HepG2 (cell line): ENCODE results near the gene CRLF1. TPM values are rescaled to one million over a fixed set of nuclear protein-coding genes. Genes with fewer than 3 reads are reported as not detected.

Source experiments
- ATAC-seq: fragments of 200-7000 bp; cut with Tn5 transposase; 3 replicates; pipeline ENCODE4 v1.9.1; 2020; ENCODE audit warnings: mild to moderate bottlenecking, moderate library complexity
- BruUV-seq: library from RNA; stranded (reverse); fragments of 400-500 nt; replicated peaks from 2 replicates; lab custom pipeline; 2021; lab: Mats Ljungman, UMichigan
- CTCF ChIA-PET: fragments of 300-600 bp; formaldehyde crosslinking; extraction: SDS; loops from one replicate; lab custom pipeline; 2021; ENCODE audit warnings: low total read pairs, inconsistent platforms, low intra/inter-chr PET ratio; lab: Yijun Ruan, JAX
- POLR2A ChIA-PET: fragments of 350-600 bp; sonication (Branson Sonifier 250); formaldehyde crosslinking; loops from one replicate; lab custom pipeline; 2020; ENCODE audit warnings: antibody characterized with exemption, inconsistent platforms; lab: Yijun Ruan, JAX
- DNase-seq: peaks from one replicate; pipeline ENCODE4 v3.0.0-alpha.2; 2015; ENCODE audit warnings: low spot score
- FAIRE-seq: peaks from 3 replicates; lab custom pipeline; 2011; peaks lifted over from hg19 to GRCh38; lab: Jason Lieb, UNC
- H2AFZ ChIP-seq: one replicate; pipeline ENCODE4 v1.6.1; 2011; ENCODE audit warnings: low read length, inconsistent platforms
- H3K27ac ChIP-seq: fragments of 300-600 bp; 3 replicates; pipeline ENCODE4 v1.8.0; 2011; ENCODE audit warnings: mixed run types, mild to moderate bottlenecking, mixed read lengths, low read length, inconsistent platforms; ENCODE audit not compliant: insufficient read depth; ENCODE audit errors: extremely low read length
- H3K27me3 ChIP-seq, 2 experiments: fragments of 200-600 bp in 1 of 2; 2 replicates in 1 of 2; 3 replicates in 1 of 2; pipeline versions ENCODE4 v1.6.0 to v1.8.0; 2011; ENCODE audit warnings: low read length in 2 of 2, mild to moderate bottlenecking in 2 of 2, moderate library complexity in 2 of 2, inconsistent platforms in 1 of 2; ENCODE audit not compliant: insufficient read depth in 2 of 2, control insufficient read depth in 1 of 2
- H3K36me3 ChIP-seq, 2 experiments: fragments of 200-600 bp in 1 of 2; replicated peaks in 1 of 2; 2 replicates in 1 of 2; 3 replicates in 1 of 2; pipeline versions ENCODE4 v1.5.1 to v1.8.0; 2011; ENCODE audit warnings: low read length in 2 of 2, inconsistent platforms in 1 of 2; ENCODE audit not compliant: insufficient read depth in 2 of 2, control insufficient read depth in 1 of 2
- H3K4me1 ChIP-seq: 2 replicates; pipeline ENCODE4 v1.5.1; 2012; ENCODE audit warnings: low read length, inconsistent platforms; ENCODE audit not compliant: insufficient read depth
- H3K4me2 ChIP-seq: 2 replicates; pipeline ENCODE4 v1.6.0; 2011; ENCODE audit warnings: low read depth, low read length, inconsistent platforms
- H3K4me3 ChIP-seq, 3 experiments: fragments of 200-600 bp in 1 of 3; sonication (generic), shearing (Covaris generic) in 1 of 3; replicated peaks in 1 of 3; 2 replicates each; pipeline ENCODE4 v1.5.1; 2011 to 2016; ENCODE audit warnings: low read length in 3 of 3, inconsistent platforms in 2 of 3, low read depth in 2 of 3, mild to moderate bottlenecking in 2 of 3, control low read depth in 1 of 3, mixed read lengths in 1 of 3; ENCODE audit not compliant: insufficient read depth in 1 of 3
- H3K79me2 ChIP-seq: one replicate; pipeline ENCODE4 v1.6.1; 2011; ENCODE audit warnings: low read length, inconsistent platforms; ENCODE audit not compliant: insufficient read depth
- H3K9ac ChIP-seq: 2 replicates; pipeline ENCODE4 v1.6.0; 2011; ENCODE audit warnings: mild to moderate bottlenecking, low read depth, low read length, inconsistent platforms; ENCODE audit not compliant: insufficient read depth
- H3K9me3 ChIP-seq: 2 replicates; pipeline ENCODE4 v1.5.1; 2012; ENCODE audit warnings: mild to moderate bottlenecking, low read length
- H4K20me1 ChIP-seq: 2 replicates; pipeline ENCODE4 v1.6.0; 2011; ENCODE audit warnings: inconsistent platforms, mild to moderate bottlenecking, low read length, moderate library complexity; ENCODE audit not compliant: insufficient read depth
- AGO1 ChIP-seq: fragments of 200-400 bp; formaldehyde crosslinking; IDR thresholded peaks from 2 replicates; pipeline ENCODE4 v1.6.1; 2017; ENCODE audit warnings: mild to moderate bottlenecking, low read depth, low read length, moderate library complexity; ENCODE audit not compliant: poor library complexity, severe bottlenecking
- AGO2 ChIP-seq: fragments of 200-400 bp; formaldehyde crosslinking; optimal IDR thresholded peaks from 2 replicates; pipeline ENCODE3; 2017; ENCODE audit warnings: mild to moderate bottlenecking, low read depth, low read length, moderate library complexity
- ZKSCAN1 ChIP-seq: fragments of 150-350 bp; IDR thresholded peaks from 2 replicates; pipeline ENCODE4 v1.6.1; 2014; ENCODE audit warnings: low read length
- ZNF20 ChIP-seq: sonication (generic); formaldehyde crosslinking; IDR thresholded peaks from 2 replicates; pipeline ENCODE4 v1.4.0; 2020; ENCODE audit warnings: mild to moderate bottlenecking, moderate library complexity, missing genetic modification reagents
- WGBS: methylation state at CpG from one replicate; pipeline ENCODE4 v1.1.6; 2017; ENCODE audit warnings: low lambda C conversion rate; 5-methylcytosine and 5-hydroxymethylcytosine counted together
- in situ Hi-C: cut with HindIII; loops from 2 replicates; pipeline ENCODE4 v1.10.0; 2017; ENCODE audit warnings: low pct_unique_long_range_greater_than_20kb; ENCODE audit not compliant: extremely low pct_ligation_motif_present
- intact Hi-C: fragments of 100-400 bp; cut with micrococcal nuclease; formaldehyde crosslinking; loops from one replicate; pipeline ENCODE4 v1.10.0; 2022; ENCODE audit not compliant: unreplicated experiment
- polyA plus RNA-seq, 8 experiments: library from polyadenylated mRNA; depleted of rRNA in 3 of 8; stranded (reverse) in 7 of 8; unstranded in 1 of 8; fragments of >200 nt; fragmentation: Illumina TruSeq in 4 of 8; extraction: Trizol in 4 of 8; gene quantifications; 2 replicates each; pipeline versions ENCODE4 v1.2.1 to v1.2.3, GENCODE V29; 2011 to 2016; ENCODE audit warnings: low read depth in 4 of 8, missing spikeins in 1 of 8, mixed read lengths in 1 of 8; ENCODE audit not compliant: insufficient read depth in 1 of 8
- total RNA-seq, 5 experiments: library from RNA; depleted of rRNA; stranded (reverse); fragments of >200 nt; fragmentation: Illumina TruSeq; extraction: Trizol; gene quantifications; 2 replicates each; pipeline ENCODE4 v1.2.3, GENCODE V29; 2016; ENCODE audit warnings: low read depth in 1 of 5
- TF ChIP-seq, protein P1 (sequence below): sonication (generic); formaldehyde crosslinking; IDR thresholded peaks from 2 replicates; pipeline ENCODE4 v1.4.0; 2020; ENCODE audit warnings: missing genetic modification reagents, borderline replicate concordance
- TF ChIP-seq, protein P2 (sequence below): sonication (generic); formaldehyde crosslinking; IDR thresholded peaks from 2 replicates; pipeline ENCODE4 v1.5.0; 2020; ENCODE audit warnings: missing genetic modification reagents
- TF ChIP-seq, protein P3 (sequence below): sonication (generic); formaldehyde crosslinking; conservative IDR thresholded peaks from 2 replicates; pipeline ENCODE4 v1.4.0; 2020; ENCODE audit warnings: mild to moderate bottlenecking, missing genetic modification reagents, moderate library complexity

CRLF1 gene
- total and polyA plus RNA-seq, 2 of the 13 experiments (the other 11 are each of a cell fraction or from before 2014, with no cell fraction given), result 217 to 296 TPM

DNA sequence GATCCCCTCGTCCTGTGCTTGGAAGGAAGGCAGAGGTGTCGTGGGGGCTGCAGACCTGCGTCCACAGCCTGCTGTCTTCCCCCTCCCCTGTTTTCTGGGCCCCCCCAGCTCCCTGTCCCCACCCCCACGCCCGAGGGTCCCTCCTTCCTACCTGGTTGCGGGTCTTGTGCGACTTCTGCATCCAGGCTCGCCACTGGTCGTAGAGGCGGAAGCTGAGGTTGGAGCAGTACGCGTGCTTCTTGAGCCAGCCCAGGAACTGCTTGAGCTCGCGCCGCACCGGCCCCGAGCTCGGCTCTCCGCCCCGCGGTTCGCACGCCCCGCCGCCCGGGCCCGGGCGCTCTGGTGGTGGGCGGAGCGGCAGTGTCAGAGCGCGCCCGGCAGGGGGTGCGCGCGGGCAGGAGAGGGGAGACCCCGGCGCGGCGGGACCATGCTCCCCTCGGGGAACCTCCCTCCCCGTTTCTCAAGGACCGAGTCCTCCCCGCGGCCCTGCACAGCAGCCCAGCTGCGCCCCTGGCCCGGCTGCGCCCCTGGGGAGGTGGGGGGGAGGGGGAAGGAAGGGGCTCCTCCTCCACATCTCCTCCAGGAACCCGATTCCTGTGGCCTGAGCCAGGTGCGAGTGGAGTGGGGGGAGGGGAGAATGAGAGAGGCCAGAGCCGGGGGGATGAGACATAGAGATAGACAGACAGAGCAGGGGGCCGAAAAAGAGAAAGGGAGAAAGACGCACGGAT, 12.3 kb downstream of the CRLF1 start:
- WGBS, result 97% methylated on average over 41 of the region's 54 CpGs
- peaks cover 12 to 37% of the 10 kb centered on the region in 2 experiments; a peak in 4 of 5 replicates for H3K36me3 ChIP-seq
- DNase-seq (no peak), ATAC-seq (no peak), FAIRE-seq (no peak)
- ChIA-PET CTCF (no interaction called here), POLR2A (interaction anchor here (0.6 to 0.8 kb wide), 2 partner anchors 231 to 303 kb away, joined by 3 read pairs; no protein-coding TSS in a partner anchor)
- H3K4me1 ChIP-seq, result peaks cover 13% of the 10 kb centered on the region
- H4K20me1 ChIP-seq, result 0 out of 2 replicates have a peak, but pooled peaks cover 2% of the 10 kb centered on the region
- intact Hi-C loops (no loop called here), in situ Hi-C loops (loop anchor here (5.0 kb wide), 1 partner anchor 83 kb away; no protein-coding TSS in a partner anchor)
- TF ChIP-seq ZNF20 (no peak), AGO2 (peak; percentile 36)
- no peak overlapping the region for H3K4me2 ChIP-seq
- no peaks in the 10 kb centered on the region for H3K27me3 ChIP-seq
- no peaks in the 10 kb centered on the region for H3K9me3 ChIP-seq
- no peak overlapping the region for H3K4me3 ChIP-seq
- H3K9ac ChIP-seq, result no peak overlapping the region
- BruUV-seq, result no TSS peak
- no peak overlapping the region for H2AFZ ChIP-seq
- H3K79me2 ChIP-seq, result no peaks in the 10 kb centered on the region
- no peak overlapping the region for H3K27ac ChIP-seq

DNA sequence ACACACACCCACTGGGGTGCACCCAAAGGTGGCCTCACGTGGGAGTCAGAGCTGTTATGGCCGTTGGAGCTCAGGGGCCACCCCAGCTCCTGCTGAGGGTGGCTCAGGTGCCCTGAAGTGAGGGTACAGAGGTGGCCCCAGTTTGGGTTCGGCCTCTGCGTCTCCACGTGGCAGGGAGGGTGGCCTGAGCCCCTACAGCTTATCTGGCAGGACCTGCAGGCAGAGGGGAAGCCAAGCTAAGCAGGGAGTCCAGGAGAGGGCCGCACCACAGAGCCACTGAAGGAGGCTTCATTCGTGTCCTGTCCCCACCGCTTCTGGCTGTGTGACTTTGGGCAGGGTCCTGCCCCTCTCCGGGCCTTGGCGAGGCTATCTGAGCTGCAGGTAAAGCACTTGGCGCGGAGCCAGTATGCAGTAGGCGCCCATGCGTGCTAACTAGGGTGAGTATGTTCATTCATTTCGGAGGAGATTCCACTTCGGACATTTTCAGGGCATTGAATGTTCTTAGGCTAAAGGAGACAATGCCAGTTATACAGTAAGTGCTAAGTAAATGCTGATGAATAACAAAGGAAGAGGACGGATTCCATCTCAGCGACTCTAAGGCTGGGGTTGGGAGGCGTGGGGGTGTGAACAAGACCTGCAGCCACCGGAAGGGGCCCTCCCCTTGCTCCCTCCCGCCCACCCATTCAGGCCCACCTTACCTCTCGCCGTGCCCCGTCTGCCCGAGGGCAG, 13.1 kb downstream of the CRLF1 start:
- WGBS, result 93% methylated on average over 16 of the region's 25 CpGs
- H3K4me2 ChIP-seq, result no peak overlapping the region
- peaks cover 16% of the 10 kb centered on the region for H3K4me1 ChIP-seq
- intact Hi-C loops (no loop called here), in situ Hi-C loops (loop anchor here (5.0 kb wide), 1 partner anchor 84 kb away; no protein-coding TSS in a partner anchor)
- CTCF ChIA-PET, result no interaction called here
- H3K27ac ChIP-seq, result no peak overlapping the region
- ATAC-seq (no peak), FAIRE-seq (no peak), DNase-seq (no peak)
- POLR2A ChIA-PET, result no interaction called here
- H3K9me3 ChIP-seq, result no peaks in the 10 kb centered on the region
- BruUV-seq, result TSS peak; percentile 22
- H4K20me1 ChIP-seq, result 0 out of 2 replicates have a peak, but pooled peaks cover 2% of the 10 kb centered on the region
- H2AFZ ChIP-seq, result no peak overlapping the region
- no peak overlapping the region for H3K4me3 ChIP-seq
- no peaks in the 10 kb centered on the region for H3K79me2 ChIP-seq
- H3K9ac ChIP-seq, result no peak overlapping the region
- peaks cover 8 to 32% of the 10 kb centered on the region in 2 experiments; a peak in 4 of 5 replicates for H3K36me3 ChIP-seq
- no peaks in the 10 kb centered on the region for H3K27me3 ChIP-seq
- TF ChIP-seq, protein P1, sequence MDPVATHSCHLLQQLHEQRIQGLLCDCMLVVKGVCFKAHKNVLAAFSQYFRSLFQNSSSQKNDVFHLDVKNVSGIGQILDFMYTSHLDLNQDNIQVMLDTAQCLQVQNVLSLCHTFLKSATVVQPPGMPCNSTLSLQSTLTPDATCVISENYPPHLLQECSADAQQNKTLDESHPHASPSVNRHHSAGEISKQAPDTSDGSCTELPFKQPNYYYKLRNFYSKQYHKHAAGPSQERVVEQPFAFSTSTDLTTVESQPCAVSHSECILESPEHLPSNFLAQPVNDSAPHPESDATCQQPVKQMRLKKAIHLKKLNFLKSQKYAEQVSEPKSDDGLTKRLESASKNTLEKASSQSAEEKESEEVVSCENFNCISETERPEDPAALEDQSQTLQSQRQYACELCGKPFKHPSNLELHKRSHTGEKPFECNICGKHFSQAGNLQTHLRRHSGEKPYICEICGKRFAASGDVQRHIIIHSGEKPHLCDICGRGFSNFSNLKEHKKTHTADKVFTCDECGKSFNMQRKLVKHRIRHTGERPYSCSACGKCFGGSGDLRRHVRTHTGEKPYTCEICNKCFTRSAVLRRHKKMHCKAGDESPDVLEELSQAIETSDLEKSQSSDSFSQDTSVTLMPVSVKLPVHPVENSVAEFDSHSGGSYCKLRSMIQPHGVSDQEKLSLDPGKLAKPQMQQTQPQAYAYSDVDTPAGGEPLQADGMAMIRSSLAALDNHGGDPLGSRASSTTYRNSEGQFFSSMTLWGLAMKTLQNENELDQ (CRISPR knock-in tag), result no peak
- TF ChIP-seq, protein P2, sequence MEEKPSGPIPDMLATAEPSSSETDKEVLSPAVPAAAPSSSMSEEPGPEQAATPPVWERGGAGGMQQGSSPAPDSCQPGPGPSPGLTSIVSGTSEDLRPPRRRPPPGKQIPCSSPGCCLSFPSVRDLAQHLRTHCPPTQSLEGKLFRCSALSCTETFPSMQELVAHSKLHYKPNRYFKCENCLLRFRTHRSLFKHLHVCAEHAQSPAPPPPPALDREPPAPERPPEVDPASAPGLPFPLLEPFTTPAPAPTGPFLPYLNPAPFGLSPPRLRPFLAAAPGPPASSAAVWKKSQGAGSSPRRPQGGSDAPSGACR (CRISPR knock-in tag), result no peak
- peak; percentile 44 for TF ChIP-seq AGO1
- TF ChIP-seq, protein P3, sequence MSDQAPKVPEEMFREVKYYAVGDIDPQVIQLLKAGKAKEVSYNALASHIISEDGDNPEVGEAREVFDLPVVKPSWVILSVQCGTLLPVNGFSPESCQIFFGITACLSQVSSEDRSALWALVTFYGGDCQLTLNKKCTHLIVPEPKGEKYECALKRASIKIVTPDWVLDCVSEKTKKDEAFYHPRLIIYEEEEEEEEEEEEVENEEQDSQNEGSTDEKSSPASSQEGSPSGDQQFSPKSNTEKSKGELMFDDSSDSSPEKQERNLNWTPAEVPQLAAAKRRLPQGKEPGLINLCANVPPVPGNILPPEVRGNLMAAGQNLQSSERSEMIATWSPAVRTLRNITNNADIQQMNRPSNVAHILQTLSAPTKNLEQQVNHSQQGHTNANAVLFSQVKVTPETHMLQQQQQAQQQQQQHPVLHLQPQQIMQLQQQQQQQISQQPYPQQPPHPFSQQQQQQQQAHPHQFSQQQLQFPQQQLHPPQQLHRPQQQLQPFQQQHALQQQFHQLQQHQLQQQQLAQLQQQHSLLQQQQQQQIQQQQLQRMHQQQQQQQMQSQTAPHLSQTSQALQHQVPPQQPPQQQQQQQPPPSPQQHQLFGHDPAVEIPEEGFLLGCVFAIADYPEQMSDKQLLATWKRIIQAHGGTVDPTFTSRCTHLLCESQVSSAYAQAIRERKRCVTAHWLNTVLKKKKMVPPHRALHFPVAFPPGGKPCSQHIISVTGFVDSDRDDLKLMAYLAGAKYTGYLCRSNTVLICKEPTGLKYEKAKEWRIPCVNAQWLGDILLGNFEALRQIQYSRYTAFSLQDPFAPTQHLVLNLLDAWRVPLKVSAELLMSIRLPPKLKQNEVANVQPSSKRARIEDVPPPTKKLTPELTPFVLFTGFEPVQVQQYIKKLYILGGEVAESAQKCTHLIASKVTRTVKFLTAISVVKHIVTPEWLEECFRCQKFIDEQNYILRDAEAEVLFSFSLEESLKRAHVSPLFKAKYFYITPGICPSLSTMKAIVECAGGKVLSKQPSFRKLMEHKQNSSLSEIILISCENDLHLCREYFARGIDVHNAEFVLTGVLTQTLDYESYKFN, result no peak
- TF ChIP-seq ZKSCAN1, result no peak
